GM21576 (cell line): Measurements from ENCODE around the gene AADAT.
"Not testable (repeated sequence)": the region's sequence is repeated elsewhere in the genome, so short reads cannot be mapped to it uniquely, and the experiment has no call there.

Source experiments
- ATAC-seq: cut with Tn5 transposase; IDR thresholded peaks from one replicate; pipeline ENCODE4 v1.9.1; 2021; ENCODE audit warnings: mild to moderate bottlenecking, moderate library complexity; ENCODE audit not compliant: unreplicated experiment

Gene AADAT

GRCh38 chr4:170090352-170091052 is 746 bp upstream of the AADAT start:
- no peak for ATAC-seq

- ATAC-seq = no peak
Measured at GRCh38 chr4:170089274-170089667, 485 bp downstream of the AADAT start.

DNA sequence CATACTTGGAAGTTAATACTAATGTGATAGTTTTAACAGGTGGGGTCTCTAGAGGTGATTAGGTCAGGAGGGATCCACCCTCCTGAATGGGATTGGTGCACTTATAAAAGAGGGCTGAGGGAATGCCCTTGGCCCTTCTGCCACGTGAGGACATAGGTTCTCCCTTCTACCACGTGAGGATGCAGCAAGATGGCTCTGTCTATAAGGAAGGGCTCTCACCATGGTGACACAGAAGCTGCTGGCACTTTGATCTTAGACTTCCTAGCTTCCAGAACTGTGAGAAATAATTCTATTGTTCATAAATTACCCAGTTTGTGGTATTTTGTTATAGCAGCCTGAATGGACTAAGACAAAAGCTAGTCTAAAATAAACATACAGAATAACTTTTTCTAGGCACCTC is 1.0 kb downstream of the AADAT start:
- no peak for ATAC-seq

- no peak for ATAC-seq
Measured at GRCh38 chr4:170087163-170087700, 2.5 kb downstream of the AADAT start.

DNA sequence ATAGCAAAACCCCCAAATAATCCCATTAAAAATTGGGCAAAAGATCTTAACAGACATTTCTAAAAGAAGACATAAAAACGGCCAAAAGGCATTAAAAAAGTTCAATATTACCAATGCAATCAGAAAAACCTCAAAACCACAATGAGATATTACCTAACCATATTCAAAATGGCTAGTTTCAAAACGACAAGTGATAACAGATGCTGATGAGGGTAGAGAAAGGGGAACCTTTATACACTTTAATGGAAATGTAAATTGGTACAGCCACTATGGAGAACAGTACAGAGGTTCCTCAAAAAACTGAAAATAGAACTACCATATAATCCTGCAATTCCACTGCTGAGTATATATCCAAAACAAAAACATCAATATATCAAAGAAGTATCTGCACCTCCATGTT is 6.2 kb downstream of the AADAT start:
- no peak for ATAC-seq

DNA sequence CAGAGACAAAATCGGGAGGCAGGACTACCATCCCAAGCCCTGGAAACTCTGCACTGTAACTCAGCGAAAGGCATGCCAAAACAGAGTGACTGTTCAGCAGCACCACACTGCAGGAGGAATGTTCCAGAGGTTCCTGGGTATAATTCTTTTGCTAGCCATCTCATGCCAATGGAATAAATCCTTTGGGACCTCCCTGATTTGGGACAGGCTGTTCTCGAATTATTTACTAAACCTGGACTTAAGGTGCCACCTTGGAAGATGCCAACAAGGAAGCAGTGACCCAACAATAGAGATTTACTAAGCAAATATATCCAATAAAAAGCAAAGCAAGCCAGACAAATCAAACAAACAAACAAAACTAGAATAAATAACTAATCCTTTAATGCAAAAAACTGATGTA is 9.3 kb downstream of the AADAT start:
- no peak for ATAC-seq

DNA sequence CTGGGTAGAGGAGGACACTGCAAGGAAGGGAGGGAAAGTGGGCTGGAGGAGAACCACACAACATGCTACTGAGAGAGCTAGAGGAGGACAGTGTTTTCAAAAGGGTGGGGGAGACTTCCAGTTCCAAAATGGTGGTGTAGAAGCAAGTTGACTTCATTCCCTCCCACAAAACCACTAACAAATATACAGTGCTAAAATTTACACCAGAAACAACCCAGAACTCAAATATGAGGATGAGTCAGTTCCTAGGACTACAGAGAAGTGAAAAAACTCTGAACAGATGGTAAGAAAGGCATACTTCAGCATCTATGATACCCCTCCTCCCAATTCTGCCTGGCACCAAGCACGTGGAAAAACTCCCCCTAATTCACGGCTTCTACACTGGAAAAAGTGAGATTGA is 9.8 kb downstream of the AADAT start:
- ATAC-seq = no peak

DNA sequence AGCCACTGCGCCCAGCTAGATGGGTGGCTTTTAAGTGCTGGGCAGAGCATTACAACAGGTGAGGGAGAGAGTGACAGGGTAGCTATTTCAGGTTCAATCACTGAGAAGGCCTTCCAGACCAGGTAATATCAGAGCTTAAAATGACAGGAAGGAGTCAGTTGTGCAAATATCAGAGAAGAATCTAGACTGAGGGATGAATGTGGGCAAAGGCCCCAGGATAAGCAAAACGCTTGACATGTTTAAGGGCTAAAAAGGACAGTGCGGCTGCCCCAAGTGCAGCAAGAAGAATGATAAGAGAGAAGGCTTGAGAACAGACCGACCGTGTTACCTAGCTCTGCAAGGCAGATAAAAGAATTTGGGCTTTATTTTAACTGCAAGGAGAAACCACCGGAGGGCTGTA is 18.6 kb downstream of the AADAT start:
- no peak for ATAC-seq

DNA sequence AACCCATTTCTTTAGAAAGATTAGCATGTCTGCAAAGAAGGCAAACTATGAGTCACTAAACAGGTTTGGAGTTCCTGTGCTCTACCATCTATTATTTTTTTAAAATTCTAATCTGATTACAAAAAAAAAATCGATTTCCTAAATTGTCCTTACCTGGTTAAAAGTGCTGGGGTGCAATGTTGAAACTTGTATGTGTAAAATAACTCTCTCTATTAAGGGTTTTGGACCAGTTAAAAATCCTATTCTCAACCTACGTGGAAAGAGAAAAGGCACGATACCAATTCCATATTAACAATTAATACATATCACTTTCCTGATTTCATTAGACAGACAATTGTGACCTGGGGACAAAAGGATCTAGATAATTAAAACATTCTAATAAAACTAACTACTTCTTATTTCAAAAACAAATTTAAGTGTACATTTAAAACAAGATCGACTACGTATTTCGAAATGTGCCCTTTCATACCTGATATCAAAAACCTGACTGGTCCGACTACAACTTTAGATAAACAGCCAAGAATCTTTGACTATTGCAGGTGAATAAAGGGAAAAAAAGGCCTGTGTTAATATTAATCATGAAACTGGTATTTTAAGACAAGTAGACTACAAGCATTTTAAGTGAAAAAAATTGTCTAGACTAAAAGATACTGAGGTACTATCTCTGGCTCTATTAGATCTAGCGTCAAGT is 21.2 kb downstream of the AADAT start:
- ATAC-seq = no peak

DNA sequence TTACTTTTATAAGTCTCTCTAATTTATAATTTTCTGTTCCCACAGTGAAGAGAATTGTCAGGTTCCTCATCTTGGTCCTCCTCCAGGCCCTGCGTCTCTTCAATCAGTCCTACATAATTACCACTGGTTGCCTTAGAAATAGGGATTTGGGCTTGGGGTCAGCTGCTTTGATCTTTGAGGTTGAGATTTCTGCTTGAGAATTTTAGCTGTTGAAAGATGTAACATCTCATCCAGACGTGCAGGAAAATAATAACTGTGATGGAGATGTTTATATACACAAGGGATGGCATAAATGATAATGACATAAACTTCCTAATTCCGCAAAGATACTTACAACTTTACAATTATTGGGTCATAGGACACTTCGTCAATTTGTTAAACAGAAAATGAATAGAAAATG is 30.3 kb downstream of the AADAT start:
- ATAC-seq = no peak

DNA sequence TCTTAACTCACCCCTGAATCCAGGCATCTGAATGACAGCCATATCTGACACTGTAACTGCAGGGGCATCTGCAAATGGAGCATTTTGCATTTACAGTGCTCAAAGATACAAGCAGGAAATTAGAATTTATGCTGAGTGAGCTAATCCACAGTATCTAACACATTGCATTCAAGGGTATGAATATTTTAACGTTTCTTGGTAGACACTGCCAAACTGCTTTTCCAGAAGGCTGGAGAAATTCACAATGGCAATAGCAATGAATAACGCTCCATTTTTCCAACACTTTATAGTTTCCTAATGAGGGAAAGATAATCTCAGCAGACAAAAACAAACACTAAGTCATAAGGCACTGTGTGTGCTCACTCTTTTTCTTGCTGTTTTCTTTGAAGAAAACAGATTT is 30.9 kb downstream of the AADAT start:
- no peak for ATAC-seq

DNA sequence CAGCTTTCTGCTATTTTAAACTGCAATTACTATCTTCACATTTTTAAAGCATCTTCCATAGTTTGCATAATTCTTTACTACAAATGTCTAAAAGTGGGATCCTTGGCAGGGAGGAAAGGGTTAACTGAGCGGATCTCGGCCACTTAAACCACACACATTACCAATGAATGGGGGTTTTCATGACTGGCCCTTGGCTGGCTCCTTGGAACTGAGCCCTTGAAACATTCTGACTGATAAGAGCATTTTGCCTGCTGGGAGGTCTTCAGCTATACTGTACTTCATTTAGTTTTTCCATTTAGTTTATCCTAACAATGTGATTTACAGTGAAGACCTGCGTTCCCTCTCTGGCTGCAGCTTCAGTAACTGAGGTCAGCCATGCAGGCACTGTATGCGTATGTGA is 31.9 kb downstream of the AADAT start:
- no peak for ATAC-seq

GRCh38 chr4:170052919-170053318 is 36.8 kb downstream of the AADAT start:
- no peak for ATAC-seq

DNA sequence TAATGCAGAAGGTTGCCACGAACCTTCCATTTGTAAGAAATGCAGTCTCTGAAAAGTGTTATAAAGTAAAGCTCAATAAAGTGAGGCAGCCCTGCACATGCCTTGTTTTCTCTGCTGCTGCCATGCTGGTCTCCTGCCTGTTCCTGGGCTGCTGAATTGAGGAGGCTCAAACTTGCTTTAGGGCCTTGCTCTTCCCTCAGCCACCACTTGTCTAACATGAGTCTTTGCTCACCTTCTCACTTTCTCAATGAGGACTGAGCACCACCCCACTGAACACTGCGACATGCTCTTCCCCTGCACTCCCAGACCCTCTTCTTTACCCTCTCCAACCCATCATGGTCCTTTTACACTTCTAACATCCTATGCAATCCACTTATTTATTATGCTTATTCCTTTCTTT is 38.4 kb downstream of the AADAT start:
- ATAC-seq = no peak

- no peak for ATAC-seq
Measured at GRCh38 chr4:170049766-170050165, 40.0 kb downstream of the AADAT start.

GRCh38 chr4:170047771-170048354 is 41.9 kb downstream of the AADAT start:
- no peak for ATAC-seq

GRCh38 chr4:170046156-170046555 is 43.6 kb downstream of the AADAT start:
- not testable (repeated sequence) for ATAC-seq

DNA sequence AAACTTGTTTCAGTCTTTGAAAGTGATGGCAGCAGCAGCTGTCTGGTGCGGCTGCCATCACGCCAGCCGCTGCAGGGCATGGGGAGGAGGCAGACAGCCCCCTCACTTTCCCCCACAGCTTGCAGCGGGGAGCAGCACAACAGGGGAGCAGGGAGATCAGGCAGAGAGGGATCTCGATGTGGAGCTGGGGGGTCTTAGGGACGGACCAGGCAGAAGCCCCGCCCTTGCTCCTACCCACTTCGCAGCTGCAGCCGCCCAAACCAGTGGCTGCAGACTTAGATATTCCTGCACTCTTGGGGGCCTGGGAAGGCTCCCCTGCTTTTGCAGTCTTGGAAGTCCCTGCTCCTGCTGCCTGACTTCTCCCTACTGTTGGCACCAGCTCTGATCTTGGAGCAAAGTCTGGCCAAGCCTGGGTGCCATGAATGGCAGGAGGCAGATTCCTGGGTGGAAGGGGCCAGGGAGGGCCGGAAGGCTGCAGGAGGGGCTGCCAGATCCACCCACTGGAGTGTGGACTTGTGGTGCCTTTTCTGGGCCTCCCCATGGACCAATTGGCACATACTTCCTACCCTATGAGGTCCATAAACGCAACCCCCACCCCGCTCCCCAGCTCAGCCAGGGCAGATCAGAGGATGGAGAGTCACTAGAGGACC is 49.6 kb downstream of the AADAT start:
- no peak for ATAC-seq

- ATAC-seq = no peak
Measured at GRCh38 chr4:170038769-170039168, 51.0 kb downstream of the AADAT start.

DNA sequence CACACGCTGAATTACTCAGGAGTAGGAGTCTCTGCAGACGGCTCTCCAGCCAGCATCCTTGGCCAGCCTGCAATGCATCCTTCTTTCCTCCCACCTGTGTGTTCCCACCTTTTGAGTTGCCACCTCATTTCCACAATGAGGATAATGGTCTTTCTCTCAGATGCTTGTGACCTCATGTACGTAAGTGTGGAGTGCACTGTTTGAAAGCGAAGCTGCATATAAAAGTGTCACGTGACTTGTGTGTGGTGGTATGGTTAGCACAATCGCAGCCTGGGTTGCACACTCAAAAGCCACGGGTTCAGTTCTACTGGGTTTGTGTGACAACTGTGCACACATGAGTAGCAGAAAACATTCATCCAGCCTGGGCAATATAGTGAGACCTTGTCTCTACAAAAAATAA is 51.5 kb downstream of the AADAT start:
- ATAC-seq = no peak

- no peak for ATAC-seq
Measured at GRCh38 chr4:170037481-170037880, 52.3 kb downstream of the AADAT start.

DNA sequence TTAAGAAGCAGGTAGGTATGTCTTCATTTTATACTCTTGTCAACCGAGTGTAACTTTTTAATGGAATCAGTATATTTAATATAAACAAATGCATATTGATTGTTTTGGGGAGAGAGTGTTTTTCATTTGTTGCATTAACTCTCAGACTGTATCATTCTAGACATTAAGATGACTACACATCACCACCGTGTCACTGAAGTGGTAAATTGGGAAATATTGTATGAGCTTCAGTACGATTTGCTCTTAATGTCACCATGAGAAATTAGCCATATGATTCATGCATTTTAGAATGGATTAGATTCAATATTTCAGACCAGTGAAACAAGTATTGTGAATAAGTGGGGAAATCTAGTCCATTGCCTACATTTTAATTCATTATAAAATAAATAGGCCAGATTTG is 53.9 kb downstream of the AADAT start:
- no peak for ATAC-seq
